ENCODE data around the gene FIGN. TPM values are rescaled to one million over a fixed set of nuclear protein-coding genes. Genes with fewer than 3 reads are reported as not detected.

Gene FIGN
- total RNA-seq, 2 experiments from 2014 or later, result not detected

GRCh38 chr2:163574309-163574708 lies 161.5 kb downstream of the FIGN start:
- POLR2A ChIA-PET, result no interaction called here
- CTCF ChIA-PET, result no interaction called here

- CTCF ChIA-PET, result no interaction called here
- POLR2A ChIA-PET, result no interaction called here
These were observed 162.2 kb downstream of the FIGN start for GRCh38 chr2:163573652-163574051.

GRCh38 chr2:163572850-163573249 lies 163.0 kb downstream of the FIGN start:
- ChIA-PET POLR2A (no interaction called here), CTCF (interaction anchor here (0.7 kb wide), 1 partner anchor 113 kb away, joined by 3 read pairs; no protein-coding TSS in a partner anchor)

- ChIA-PET POLR2A (no interaction called here), CTCF (no interaction called here)
These were observed 164.2 kb downstream of the FIGN start for GRCh38 chr2:163571423-163572102.

DNA sequence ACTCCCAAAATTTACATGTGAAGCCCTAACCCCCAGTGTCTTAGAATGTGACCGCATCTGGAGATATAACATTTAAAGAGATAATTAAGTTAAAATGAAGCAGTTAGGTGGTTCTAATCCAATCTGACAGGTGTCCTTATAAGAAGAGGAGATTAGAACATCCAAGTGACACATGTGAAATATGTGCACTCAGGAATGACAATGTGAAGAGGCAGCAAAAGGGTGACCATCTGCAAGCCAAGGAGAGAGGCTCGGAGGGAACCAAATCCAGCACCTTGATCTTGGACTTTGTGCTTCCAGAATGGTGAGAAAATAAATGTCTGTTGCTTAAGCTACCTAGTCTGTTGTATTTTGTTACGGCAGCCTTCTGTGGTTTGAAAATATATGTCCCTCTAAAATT lies 165.4 kb downstream of the FIGN start:
- ChIA-PET POLR2A (no interaction called here), CTCF (no interaction called here)

GRCh38 chr2:163565192-163565591 lies 170.6 kb downstream of the FIGN start:
- ChIA-PET POLR2A (no interaction called here), CTCF (no interaction called here)

DNA sequence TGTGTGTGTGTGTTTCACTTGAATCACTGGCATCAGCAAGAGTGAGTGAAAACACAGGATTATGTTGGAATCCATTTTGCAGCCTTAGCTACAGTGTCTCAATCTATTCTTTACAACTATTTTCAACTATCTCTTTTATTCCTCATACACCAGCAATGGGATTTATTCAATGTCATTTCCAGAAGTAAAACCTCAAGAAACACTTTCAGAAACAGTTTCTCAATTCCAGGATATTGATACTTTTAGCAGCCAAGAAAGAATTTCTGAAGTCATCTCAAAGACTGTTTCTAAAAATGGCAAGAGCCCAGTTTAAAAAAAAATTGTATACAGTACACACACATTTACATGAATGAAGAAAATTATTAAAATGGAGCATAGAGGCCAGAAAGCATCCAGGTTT lies 171.6 kb downstream of the FIGN start:
- POLR2A ChIA-PET, result no interaction called here
- CTCF ChIA-PET, result no interaction called here

DNA sequence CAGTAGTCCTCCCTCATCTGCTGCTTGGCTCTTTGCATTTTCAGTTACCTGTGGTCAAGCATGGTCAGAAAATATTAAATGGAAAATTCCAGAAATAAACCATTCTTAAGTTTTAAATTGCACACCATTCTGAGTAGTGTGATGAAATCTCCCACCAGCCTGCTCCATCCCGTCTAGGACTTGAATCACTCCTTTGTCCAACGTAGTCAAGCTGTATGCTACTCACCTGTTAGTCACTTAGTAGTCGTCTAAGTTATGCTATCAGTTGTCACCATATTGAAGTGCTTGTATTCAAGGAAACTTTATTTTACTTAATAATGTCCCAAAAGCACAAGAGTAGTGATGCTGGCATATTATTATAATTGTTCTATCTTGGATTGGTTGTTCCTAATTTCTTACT lies 172.5 kb downstream of the FIGN start:
- ChIA-PET CTCF (no interaction called here), POLR2A (no interaction called here)

DNA sequence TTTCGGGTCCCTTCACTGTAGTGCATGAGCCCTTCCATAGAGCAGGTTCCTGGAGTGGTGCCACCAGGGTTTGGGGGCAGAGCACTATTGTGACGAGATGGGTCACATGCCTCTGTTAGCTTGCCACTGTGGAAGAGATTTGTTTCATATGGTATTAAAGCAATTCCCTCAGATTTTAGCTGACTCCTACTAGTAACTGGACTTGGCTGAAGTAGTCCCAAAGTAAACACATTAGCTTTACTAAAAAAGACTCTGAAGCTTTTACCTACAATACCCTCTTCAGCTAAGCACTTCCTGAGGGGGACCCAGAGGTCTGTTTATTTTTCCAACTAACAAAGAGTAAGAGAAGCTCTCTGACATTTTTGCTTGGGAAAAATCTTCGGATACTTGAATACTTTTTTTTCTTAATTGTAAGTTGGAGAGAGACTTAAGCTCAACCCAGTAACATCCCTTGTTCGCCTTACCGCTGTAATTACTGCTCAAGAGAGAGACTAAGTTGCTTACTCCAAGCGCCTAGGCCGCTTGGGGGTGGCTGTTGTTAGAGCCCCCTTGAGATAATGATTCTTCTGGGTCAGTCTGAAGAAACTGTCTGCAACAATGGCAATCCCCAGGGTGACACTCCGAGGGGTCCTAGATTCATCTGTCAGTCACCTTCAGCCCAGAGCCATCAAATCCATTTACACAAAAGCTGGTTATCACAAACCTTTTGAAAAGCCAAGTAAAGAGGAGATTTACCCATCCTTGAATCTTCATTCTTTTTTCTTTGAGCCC lies 177.4 kb downstream of the FIGN start:
- CTCF ChIA-PET, result no interaction called here
- POLR2A ChIA-PET, result no interaction called here

GRCh38 chr2:163556511-163556910 lies 179.3 kb downstream of the FIGN start:
- ChIA-PET POLR2A (no interaction called here), CTCF (no interaction called here)

- ChIA-PET POLR2A (no interaction called here), CTCF (no interaction called here)
These were observed 180.9 kb downstream of the FIGN start for GRCh38 chr2:163554864-163555263.

- CTCF ChIA-PET, result no interaction called here
- POLR2A ChIA-PET, result no interaction called here
These were observed 182.2 kb downstream of the FIGN start for GRCh38 chr2:163553601-163554000.

DNA sequence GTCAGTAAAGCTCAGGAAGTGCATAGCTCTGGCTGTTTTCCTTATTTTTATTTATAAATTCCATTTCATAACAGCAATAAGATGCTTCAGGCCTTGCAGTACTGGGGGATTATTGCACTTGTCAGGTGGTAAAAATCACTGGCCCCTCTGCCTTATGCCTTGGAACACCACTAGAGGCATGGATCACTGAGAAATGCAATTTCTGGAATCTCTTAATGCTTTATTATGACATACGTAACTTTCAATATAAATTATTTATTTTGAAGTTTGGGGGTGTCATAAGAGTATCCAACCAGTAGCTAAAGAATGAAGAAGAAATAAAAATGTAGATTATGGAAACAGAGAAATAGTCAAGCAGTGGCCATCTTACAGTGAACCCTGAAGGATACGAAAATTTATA lies 183.1 kb downstream of the FIGN start:
- CTCF ChIA-PET, result no interaction called here
- POLR2A ChIA-PET, result no interaction called here

DNA sequence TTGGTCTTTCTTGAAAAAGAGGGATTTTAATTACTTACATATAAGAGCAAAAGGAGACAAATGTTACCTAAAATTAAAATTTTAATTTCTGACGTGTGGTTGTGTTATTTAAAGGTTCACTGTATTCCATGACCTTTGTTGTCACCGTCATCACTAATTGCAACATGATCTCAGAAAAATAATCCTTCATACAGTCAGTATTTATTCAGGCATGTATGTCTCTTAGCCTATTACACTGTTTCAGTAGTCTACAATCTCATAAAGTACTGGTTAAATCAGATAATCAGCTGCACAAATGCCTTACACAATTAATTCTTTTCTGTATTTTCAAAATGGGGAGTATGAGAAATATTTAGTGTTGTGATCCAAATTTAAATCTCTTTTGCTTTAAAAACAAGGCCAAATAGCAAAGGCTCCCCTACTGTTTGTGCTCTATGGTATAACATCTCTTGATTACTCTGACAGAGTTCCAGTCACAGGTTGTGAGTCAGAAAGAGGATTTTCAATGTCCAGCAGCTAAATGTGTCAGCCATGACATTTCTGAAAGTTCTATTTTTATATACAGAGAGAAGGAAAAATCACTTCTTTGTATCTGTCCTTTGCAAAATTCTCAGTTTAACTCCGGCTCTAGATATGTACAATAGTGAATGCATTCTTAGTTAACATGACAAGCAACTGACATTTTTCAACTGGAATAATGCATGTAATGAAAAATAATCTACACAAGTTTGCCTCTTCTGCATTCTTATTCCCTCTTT lies 184.0 kb downstream of the FIGN start:
- POLR2A ChIA-PET, result no interaction called here
- CTCF ChIA-PET, result no interaction called here

DNA sequence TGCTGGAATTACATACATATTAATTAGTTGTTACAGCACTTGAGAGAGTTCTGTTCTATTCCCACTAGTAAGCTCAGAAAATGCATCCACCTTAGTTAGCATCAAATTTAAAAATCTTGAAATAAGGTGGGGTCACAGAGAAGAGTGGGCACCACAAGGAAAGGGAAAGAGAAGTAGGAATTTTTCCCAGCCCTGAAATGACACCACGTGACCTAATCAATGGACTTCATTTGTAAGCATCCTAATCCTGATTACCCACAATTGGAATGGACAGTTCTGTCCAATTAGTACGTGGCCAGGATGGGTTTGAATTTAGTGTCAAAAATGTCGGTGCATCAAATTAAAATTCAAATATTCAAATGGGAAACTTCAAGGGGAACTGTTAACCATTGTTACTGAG lies 186.8 kb downstream of the FIGN start:
- ChIA-PET CTCF (no interaction called here), POLR2A (no interaction called here)
